ENCODE results near the gene SSR1. TPM values are rescaled to one million over a fixed set of nuclear protein-coding genes. Genes with fewer than 3 reads are reported as not detected.

Gene SSR1
- total RNA-seq, 5 donors from 2014 or later (not counting 1 experiment from before 2014, with no cell fraction given), result 75.7 to 111 (median 100) TPM

DNA sequence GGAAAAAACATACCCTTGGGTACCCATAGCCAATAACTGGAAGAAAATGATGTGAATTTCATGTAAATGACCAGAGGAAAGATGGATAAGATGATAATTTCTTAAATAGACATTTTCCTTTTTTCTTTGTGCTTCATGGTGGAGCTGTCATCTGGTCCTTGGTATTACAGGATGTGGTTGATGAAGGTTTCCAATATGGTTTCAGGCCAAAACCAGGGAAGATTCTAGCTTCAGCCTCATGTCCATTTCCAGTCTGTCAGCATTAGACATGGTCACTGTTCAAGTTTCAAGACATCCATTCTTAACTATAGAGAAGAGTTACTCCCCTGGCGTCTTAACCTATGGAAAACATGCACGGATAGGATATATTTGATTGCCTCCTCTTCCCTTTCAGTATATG is 63.6 kb downstream of the SSR1 start:
- Mint-ChIP-seq H3K27ac (no peak overlapping the region), H3K27me3 (no peaks in the 10 kb centered on the region), H3K36me3 (peaks cover 27% of the 10 kb centered on the region), H3K4me1 (no peaks in the 10 kb centered on the region), H3K4me3 (no peak overlapping the region), H3K9me3 (no peaks in the 10 kb centered on the region)
- WGBS (ENCODE audit: insufficient coverage), result no CpG with 5 or more reads among the region's 2 CpGs
- Histone ChIP-seq H3K4me1 (ENCODE audit: control insufficient read depth in 1 of 2, extremely low read depth in 1 of 2, insufficient read depth in 2 of 2, low read length in 2 of 2) (no peaks in the 10 kb centered on the region), H3K4me3 (ENCODE audit: control insufficient read depth in 1 of 2, extremely low read depth in 1 of 2, low read length in 1 of 2) (no peak overlapping the region), H3K36me3 (ENCODE audit: control insufficient read depth in 2 of 2, extremely low read depth in 1 of 2, insufficient read depth in 1 of 2, low read length in 1 of 2) (peaks cover 10 to 66% of the 10 kb centered on the region in 2 donors), H3K27ac (ENCODE audit: low read length) (no peak overlapping the region), H3K9me3 (no peaks in the 10 kb centered on the region), H3K27me3 (replicated peaks in 1 of 2; ENCODE audit: control insufficient read depth in 2 of 2, extremely low read depth in 1 of 2, insufficient read depth in 2 of 2, low read length in 1 of 2) (no peaks in the 10 kb centered on the region)
- ChIA-PET CTCF (no interaction called here), POLR2A (no interaction called here)
- DNase-seq, result no peak
- ATAC-seq (replicated peaks in 1 of 4), result no peak

DNA sequence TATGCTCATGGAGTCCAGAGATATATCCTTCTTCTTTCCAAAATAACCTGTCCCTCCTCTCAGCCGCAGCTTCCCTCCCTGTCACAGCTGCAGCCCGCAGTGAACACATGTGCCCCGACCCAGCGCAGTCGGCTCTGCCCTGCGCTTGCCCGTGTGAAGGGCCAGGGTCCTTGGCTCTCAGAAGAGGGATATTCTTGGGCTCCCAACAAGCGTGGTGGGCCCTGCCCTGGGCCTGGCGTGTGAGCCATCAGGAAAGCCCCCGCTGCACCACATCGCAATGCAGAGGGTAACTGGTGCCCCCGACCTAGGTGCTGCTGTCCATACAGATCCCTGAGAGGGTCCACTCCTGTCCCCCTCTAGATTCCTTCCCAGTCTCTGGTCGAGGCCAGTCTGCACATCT is 65.2 kb downstream of the SSR1 start:
- Histone ChIP-seq H3K36me3 (ENCODE audit: control insufficient read depth in 2 of 2, extremely low read depth in 1 of 2, insufficient read depth in 1 of 2, low read length in 1 of 2) (peaks cover 10 to 66% of the 10 kb centered on the region in 2 donors), H3K27me3 (replicated peaks in 1 of 2; ENCODE audit: control insufficient read depth in 2 of 2, extremely low read depth in 1 of 2, insufficient read depth in 2 of 2, low read length in 1 of 2) (no peaks in the 10 kb centered on the region), H3K4me1 (ENCODE audit: control insufficient read depth in 1 of 2, extremely low read depth in 1 of 2, insufficient read depth in 2 of 2, low read length in 2 of 2) (peaks cover 4 to 5% of the 10 kb centered on the region in 2 experiments), H3K4me3 (ENCODE audit: control insufficient read depth in 1 of 2, extremely low read depth in 1 of 2, low read length in 1 of 2) (no peak overlapping the region), H3K9me3 (no peaks in the 10 kb centered on the region), H3K27ac (ENCODE audit: low read length) (no peak overlapping the region)
- no peaks in the 10 kb centered on the region for H3K9me3 Mint-ChIP-seq
- no peak overlapping the region for H3K27ac Mint-ChIP-seq
- peaks cover 9 to 10% (median 9%) of the 10 kb centered on the region in 3 donors for H3K4me1 Mint-ChIP-seq
- H3K36me3 Mint-ChIP-seq, result peaks cover 27% of the 10 kb centered on the region
- DNase-seq (no peak), ATAC-seq (replicated peaks in 1 of 4) (no peak)
- POLR2A ChIA-PET, result no interaction called here
- H3K4me3 Mint-ChIP-seq, result no peak overlapping the region
- CTCF ChIA-PET, result no interaction called here
- no peaks in the 10 kb centered on the region for H3K27me3 Mint-ChIP-seq
- 98% methylated on average over 9 of the region's 13 CpGs for WGBS (ENCODE audit: insufficient coverage)

DNA sequence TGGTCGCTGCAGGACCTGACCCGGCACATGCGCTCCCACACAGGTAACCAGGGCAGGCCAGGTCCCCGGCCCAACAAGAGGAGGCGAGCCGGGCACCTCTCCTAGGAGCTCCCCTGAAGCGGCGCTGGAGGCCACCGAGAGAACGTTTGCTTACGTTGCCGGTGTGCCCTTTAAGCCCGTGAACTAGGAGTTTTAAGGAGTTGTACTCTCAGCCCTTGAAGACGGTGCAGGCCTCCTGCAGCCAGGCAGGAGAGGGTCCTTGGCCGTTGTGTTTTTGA is 65.9 kb downstream of the SSR1 start:
- ATAC-seq (replicated peaks in 1 of 4), result no peak

DNA sequence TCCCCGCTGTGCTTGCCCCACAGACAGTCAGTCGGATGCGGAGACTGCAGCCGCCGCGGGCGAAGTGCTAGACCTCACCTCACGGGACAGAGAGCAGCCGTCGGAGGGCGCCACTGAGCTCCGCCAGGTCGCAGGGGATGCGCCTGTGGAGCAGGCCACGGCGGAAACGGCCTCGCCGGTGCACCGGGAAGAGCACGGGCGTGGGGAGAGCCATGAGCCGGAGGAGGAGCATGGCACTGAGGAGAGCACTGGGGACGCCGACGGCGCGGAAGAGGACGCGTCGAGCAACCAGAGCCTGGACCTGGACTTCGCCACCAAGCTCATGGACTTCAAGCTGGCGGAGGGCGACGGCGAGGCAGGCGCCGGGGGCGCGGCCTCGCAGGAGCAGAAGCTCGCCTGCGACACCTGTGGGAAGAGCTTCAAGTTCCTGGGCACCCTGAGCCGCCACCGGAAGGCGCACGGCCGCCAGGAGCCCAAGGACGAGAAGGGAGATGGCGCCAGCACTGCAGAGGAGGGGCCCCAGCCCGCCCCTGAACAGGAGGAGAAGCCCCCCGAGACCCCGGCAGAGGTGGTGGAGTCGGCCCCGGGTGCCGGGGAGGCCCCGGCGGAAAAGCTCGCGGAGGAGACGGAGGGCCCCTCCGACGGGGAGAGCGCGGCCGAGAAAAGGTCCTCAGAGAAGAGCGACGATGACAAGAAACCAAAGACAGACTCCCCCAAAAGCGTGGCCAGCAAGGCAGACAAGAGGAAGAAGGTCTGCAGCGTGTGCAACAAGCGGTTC is 66.4 kb downstream of the SSR1 start:
- H3K36me3 Mint-ChIP-seq, result peaks cover 24% of the 10 kb centered on the region
- POLR2A ChIA-PET, result no interaction called here
- H3K36me3 ChIP-seq (ENCODE audit: control insufficient read depth in 2 of 2, extremely low read depth in 1 of 2, insufficient read depth in 1 of 2, low read length in 1 of 2), result peaks cover 10 to 60% of the 10 kb centered on the region in 2 donors

More for the DNA sequence above, 65.9 kb downstream of the SSR1 start:
- Mint-ChIP-seq H3K4me3 (no peak overlapping the region), H3K27ac (no peak overlapping the region), H3K4me1 (peaks cover 12 to 13% (median 13%) of the 10 kb centered on the region in 3 donors), H3K27me3 (no peaks in the 10 kb centered on the region), H3K9me3 (no peaks in the 10 kb centered on the region), H3K36me3 (peaks cover 24% of the 10 kb centered on the region)
- Histone ChIP-seq H3K9me3 (no peaks in the 10 kb centered on the region), H3K4me3 (ENCODE audit: control insufficient read depth in 1 of 2, extremely low read depth in 1 of 2, low read length in 1 of 2) (no peak overlapping the region), H3K27me3 (replicated peaks in 1 of 2; ENCODE audit: control insufficient read depth in 2 of 2, extremely low read depth in 1 of 2, insufficient read depth in 2 of 2, low read length in 1 of 2) (no peaks in the 10 kb centered on the region), H3K4me1 (ENCODE audit: control insufficient read depth in 1 of 2, extremely low read depth in 1 of 2, insufficient read depth in 2 of 2, low read length in 2 of 2) (peaks cover 4 to 5% of the 10 kb centered on the region in 2 experiments), H3K27ac (ENCODE audit: low read length) (no peak overlapping the region), H3K36me3 (ENCODE audit: control insufficient read depth in 2 of 2, extremely low read depth in 1 of 2, insufficient read depth in 1 of 2, low read length in 1 of 2) (peaks cover 10 to 64% of the 10 kb centered on the region in 2 donors)
- DNase-seq, result no peak
- CTCF ChIA-PET, result no interaction called here
- WGBS (ENCODE audit: insufficient coverage), result 98% methylated on average over 15 of the region's 15 CpGs
- POLR2A ChIA-PET, result no interaction called here

DNA sequence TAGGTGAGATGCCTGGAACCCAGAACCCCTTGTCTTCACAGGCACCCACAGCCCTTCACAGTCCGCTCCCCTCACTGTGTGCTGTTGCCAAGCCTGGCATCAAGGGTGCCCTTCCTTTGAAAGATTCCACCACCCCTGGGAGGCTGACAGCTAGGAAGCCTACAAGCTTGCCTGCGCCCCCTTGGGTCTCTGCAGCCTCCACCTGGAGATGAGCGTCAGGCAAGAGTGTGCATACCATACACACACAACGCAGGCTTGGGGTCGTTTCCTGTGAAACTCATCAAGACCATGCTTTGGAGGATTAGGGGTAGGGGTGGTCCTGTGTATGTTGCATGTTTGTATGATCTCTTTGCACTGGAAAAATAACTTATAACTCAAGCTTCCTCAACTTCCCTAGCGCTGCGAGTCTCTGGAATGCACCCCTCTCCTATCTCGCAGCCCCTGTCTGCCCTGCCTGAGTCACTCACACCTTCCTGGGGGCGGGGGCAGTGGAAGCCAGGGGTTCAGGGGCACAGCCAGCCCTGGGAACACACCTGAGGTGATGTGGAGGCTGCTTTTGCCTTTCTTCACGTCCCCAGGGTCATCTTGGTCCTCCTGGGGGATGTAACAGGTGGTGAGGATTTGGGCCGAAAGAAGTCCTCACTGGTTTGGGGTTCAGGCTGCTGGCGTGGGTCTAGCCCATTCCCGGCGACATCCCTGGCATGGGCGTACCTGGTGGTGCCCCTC is 67.2 kb downstream of the SSR1 start:
- ChIA-PET CTCF (interaction anchor here in 1 of 2 donors (1.1 kb wide), 1 partner anchor 584 kb away, joined by 3 read pairs; no protein-coding TSS in a partner anchor), POLR2A (no interaction called here)
- Histone ChIP-seq H3K4me3 (ENCODE audit: control insufficient read depth in 1 of 2, extremely low read depth in 1 of 2, low read length in 1 of 2) (no peak overlapping the region), H3K9me3 (no peaks in the 10 kb centered on the region), H3K27ac (ENCODE audit: low read length) (no peak overlapping the region), H3K27me3 (replicated peaks in 1 of 2; ENCODE audit: control insufficient read depth in 2 of 2, extremely low read depth in 1 of 2, insufficient read depth in 2 of 2, low read length in 1 of 2) (no peaks in the 10 kb centered on the region), H3K36me3 (ENCODE audit: control insufficient read depth in 2 of 2, extremely low read depth in 1 of 2, insufficient read depth in 1 of 2, low read length in 1 of 2) (peaks cover 10 to 54% of the 10 kb centered on the region in 2 donors), H3K4me1 (ENCODE audit: control insufficient read depth in 1 of 2, extremely low read depth in 1 of 2, insufficient read depth in 2 of 2, low read length in 2 of 2) (peaks cover 4 to 5% of the 10 kb centered on the region in 2 experiments)
- Mint-ChIP-seq H3K9me3 (no peaks in the 10 kb centered on the region), H3K4me3 (no peak overlapping the region), H3K27ac (no peak overlapping the region), H3K27me3 (no peaks in the 10 kb centered on the region), H3K4me1 (peaks cover 16 to 19% (median 17%) of the 10 kb centered on the region in 3 donors), H3K36me3 (peaks cover 25% of the 10 kb centered on the region)
- 98% methylated on average over 9 of the region's 15 CpGs for WGBS (ENCODE audit: insufficient coverage)
- DNase-seq, result no peak
- ATAC-seq (replicated peaks in 1 of 4), result no peak

More for the DNA sequence above, 66.4 kb downstream of the SSR1 start:
- H3K4me3 Mint-ChIP-seq, result no peak overlapping the region
- 96% methylated on average over 70 of the region's 71 CpGs for whole genome bisulfite sequencing (ENCODE audit: insufficient coverage)
- ATAC-seq (replicated peaks in 1 of 4) (no peak), DNase-seq (no peak)
- no peaks in the 10 kb centered on the region for H3K9me3 Mint-ChIP-seq
- Histone ChIP-seq H3K27ac (ENCODE audit: low read length) (no peak overlapping the region), H3K4me3 (ENCODE audit: control insufficient read depth in 1 of 2, extremely low read depth in 1 of 2, low read length in 1 of 2) (no peak overlapping the region), H3K27me3 (replicated peaks in 1 of 2; ENCODE audit: control insufficient read depth in 2 of 2, extremely low read depth in 1 of 2, insufficient read depth in 2 of 2, low read length in 1 of 2) (no peaks in the 10 kb centered on the region), H3K4me1 (ENCODE audit: control insufficient read depth in 1 of 2, extremely low read depth in 1 of 2, insufficient read depth in 2 of 2, low read length in 2 of 2) (peaks cover 4 to 5% of the 10 kb centered on the region in 2 experiments), H3K9me3 (no peaks in the 10 kb centered on the region)
- CTCF ChIA-PET, result no interaction called here
- no peak overlapping the region for H3K27ac Mint-ChIP-seq
- peaks cover 13 to 17% (median 16%) of the 10 kb centered on the region in 3 donors for H3K4me1 Mint-ChIP-seq
- H3K27me3 Mint-ChIP-seq, result no peaks in the 10 kb centered on the region

DNA sequence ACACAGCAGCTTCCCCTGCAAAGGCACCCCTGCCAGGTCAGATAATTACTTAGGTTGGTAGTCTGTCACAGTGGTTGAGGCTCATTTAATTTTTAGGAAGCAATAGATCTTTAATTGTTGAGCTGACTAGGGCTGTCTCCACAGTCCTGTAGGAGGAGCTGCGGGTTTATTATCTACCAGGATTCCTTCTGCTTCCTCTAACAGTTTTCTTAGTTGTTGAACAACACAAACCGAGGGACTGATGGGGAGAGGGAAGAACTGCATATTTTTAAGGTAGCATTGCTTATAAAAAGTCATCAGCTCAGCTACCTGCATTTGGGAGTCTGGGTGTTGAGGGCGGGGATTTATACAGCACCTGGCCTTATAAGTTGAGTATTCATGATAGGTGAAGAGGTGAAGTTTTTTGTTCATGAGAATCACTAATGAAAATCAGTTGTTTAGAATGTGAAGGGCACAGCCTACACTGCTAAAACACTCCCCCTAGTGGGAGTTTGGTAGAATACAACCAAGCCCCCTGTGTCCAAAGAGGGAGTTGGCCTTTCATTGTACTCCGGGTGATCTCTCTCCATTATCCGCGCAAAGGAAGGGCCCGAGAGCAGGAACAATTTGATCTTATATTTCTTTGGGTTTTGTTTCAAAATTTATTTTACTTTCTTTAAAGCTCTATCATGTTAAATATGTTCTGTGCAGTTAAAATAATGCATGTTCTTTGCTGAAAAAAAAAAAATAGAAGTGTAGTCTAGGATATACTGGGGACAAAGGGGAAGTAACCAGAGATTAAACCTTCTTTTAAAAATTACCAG is 69.6 kb downstream of the SSR1 start:
- peaks cover 26% of the 10 kb centered on the region for H3K36me3 Mint-ChIP-seq
- Histone ChIP-seq H3K27me3 (replicated peaks in 1 of 2; ENCODE audit: control insufficient read depth in 2 of 2, extremely low read depth in 1 of 2, insufficient read depth in 2 of 2, low read length in 1 of 2) (no peaks in the 10 kb centered on the region), H3K27ac (ENCODE audit: low read length) (peak overlapping the region; percentile 23), H3K9me3 (no peaks in the 10 kb centered on the region), H3K36me3 (ENCODE audit: control insufficient read depth in 2 of 2, extremely low read depth in 1 of 2, insufficient read depth in 1 of 2, low read length in 1 of 2) (peaks cover 10 to 44% of the 10 kb centered on the region in 2 donors), H3K4me3 (ENCODE audit: control insufficient read depth in 1 of 2, extremely low read depth in 1 of 2, low read length in 1 of 2) (no peak overlapping the region), H3K4me1 (ENCODE audit: control insufficient read depth in 1 of 2, extremely low read depth in 1 of 2, insufficient read depth in 2 of 2, low read length in 2 of 2) (peaks cover 4 to 5% of the 10 kb centered on the region in 2 experiments)
- H3K4me3 Mint-ChIP-seq, result no peak overlapping the region
- peaks cover 19 to 20% (median 19%) of the 10 kb centered on the region in 3 donors for H3K4me1 Mint-ChIP-seq
- no peaks in the 10 kb centered on the region for H3K9me3 Mint-ChIP-seq
- DNase-seq, result peak in 25 of 35 experiments; percentile 5 to 75 (median 29)
- no peaks in the 10 kb centered on the region for H3K27me3 Mint-ChIP-seq
- ChIA-PET CTCF (interaction anchor here (0.5 to 1.7 kb wide), 24 partner anchors 10 to 975 kb away, joined by 3 to 9 read pairs (median 3); partner anchors contain the start of gene RREB1 (in 1 of the 2)), POLR2A (interaction anchor here in 1 of 2 donors (0.5 to 0.7 kb wide), 2 partner anchors 9 to 190 kb away, joined by 6 read pairs; no protein-coding TSS in a partner anchor)
- no CpG with 5 or more reads among the region's 7 CpGs for WGBS (ENCODE audit: insufficient coverage)
- H3K27ac Mint-ChIP-seq, result peak overlapping the region; percentile 69 to 72
- ATAC-seq (replicated peaks in 1 of 4), result peak; percentile 58 to 75 (median 66)
